ENCODE data around the gene CTSF.
"Not testable (repeated sequence)": the region's sequence is repeated elsewhere in the genome, so short reads cannot be mapped to it uniquely, and the experiment has no call there.

CTSF gene

GRCh38 chr11:66589315-66589714, 20.9 kb upstream of the CTSF start:
- DNase-seq, result not testable (repeated sequence)

DNA sequence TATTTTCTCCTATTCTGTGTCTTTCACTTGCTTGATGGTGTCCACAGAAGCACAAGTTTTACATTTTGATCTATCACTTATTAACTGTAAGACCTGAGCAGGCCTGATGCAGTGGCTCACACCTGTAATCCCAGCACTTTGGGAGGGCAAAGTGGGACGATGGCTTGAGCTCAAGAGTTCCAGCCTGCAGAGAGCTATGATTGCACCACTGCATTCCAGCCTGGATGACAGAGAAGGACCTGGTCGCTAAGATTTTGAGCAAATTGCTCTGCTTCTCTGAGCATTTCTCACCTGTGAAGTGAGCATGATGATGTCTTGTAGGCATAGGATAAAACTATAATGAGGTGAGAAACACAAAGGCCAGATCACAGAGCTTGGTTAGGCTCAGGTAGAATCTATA, 17.7 kb upstream of the CTSF start:
- DNase-seq, result no peak

DNA sequence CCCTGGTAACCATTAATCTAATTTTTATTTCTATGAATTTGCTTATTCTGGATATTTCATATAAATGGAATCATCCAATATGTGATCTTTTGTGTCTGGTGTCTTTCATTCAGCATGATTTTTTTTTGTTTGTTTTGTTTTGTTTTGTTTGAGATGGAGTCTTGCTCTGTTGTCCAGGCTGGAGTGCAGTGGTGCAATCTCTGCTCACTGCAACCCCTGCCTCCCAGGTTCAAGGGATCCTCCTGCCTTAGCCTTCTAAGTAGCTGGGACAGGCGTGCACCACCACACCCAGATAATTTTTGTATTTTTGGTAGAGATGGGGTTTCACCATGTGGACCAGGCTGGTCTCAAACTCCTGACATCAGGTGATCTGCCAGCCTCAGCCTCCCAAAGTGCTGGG, 17.0 kb upstream of the CTSF start:
- DNase-seq, result not testable (repeated sequence)

DNA sequence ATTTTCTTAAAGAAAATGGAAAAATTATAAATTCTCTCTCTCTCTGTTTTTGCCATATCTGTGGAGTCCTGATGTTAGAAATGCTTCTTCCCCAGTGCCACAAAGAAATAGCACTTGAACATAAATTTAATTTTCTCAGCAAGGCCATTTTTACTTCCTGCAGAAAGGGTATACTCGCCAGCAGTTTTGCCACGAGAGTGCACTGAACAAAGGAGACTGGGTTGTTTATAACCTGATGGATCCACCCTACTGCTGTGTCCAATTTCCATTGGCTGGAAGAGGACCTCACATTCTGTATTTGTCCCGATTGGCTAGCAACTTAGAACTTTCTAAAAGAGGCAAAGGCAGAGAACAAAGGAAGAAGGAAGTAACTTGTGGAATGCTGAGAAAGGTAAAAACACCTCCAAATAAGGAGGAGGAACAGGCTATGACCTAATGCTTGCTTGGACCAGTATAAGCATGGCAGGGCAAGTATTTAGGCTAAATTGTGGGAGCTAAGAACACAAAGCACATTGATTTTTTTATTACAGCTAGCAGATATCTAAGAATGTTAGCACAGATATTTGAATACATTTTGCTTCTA, 14.2 kb upstream of the CTSF start:
- DNase-seq, result not testable (repeated sequence)

- no peak for DNase-seq
Observed at GRCh38 chr11:66581261-66581660, 12.9 kb upstream of the CTSF start.

DNA sequence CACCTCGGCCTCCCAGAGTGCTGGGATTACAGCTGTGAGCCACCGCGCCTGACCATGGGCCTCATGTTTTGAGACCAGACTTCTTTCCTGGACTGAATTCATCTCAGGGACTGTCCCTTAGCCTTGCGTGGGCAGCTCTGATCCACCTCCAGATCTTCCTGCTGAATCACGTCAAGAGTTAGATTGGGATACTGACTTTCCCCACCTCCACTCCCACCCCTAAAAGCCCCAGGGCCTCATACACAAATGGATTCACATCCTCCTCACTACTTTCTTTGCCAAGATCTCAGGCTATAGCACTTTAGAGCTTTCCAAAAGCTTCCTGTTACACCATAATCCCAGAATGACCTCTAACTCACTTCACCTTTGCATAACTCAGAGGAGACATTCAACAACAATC, 12.4 kb upstream of the CTSF start:
- no peak for DNase-seq

- DNase-seq, result peak; percentile 61
Observed at GRCh38 chr11:66579017-66579606, 10.7 kb upstream of the CTSF start.

DNA sequence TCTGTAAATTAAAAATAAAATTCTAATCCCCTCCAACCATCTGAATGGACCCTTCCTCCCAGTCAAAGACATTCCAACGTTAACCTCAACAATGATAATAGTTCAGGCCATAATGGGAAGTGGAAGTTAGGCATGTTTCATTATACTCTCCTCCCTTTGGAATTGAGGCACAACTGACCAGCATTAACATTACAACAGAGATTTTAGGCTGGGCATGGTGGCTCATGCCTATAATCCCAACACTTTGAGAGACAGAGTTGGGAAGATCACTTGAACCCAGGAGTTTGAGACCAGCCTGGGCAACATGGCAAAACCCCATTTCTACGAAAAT, 2.4 kb upstream of the CTSF start:
- no peak for DNase-seq

- DNase-seq, result no peak
Observed at GRCh38 chr11:66570079-66570849, 1.9 kb upstream of the CTSF start.

DNA sequence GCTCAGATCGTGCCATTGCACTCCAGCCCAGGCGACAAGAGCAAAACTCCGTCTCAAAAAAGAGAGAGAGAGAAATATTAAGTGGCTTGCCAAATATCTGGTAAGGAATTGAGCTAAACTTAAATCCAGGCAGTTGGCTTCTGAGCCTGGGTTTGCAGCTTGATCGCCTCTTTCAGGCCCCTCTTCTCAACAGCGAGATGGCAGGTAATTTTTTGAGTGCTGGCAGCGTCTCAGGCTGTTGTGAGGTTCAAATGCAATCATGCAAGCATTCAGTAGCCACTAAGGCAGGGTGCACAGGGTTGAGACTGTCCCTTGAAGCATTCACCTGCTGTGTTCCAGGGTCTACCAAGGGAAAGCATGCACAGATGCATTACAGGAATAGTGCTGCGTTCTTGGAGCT, 670 bp upstream of the CTSF start:
- no peak for DNase-seq

- no peak for DNase-seq
Observed at GRCh38 chr11:66567787-66568123, 651 bp downstream of the CTSF start.

DNA sequence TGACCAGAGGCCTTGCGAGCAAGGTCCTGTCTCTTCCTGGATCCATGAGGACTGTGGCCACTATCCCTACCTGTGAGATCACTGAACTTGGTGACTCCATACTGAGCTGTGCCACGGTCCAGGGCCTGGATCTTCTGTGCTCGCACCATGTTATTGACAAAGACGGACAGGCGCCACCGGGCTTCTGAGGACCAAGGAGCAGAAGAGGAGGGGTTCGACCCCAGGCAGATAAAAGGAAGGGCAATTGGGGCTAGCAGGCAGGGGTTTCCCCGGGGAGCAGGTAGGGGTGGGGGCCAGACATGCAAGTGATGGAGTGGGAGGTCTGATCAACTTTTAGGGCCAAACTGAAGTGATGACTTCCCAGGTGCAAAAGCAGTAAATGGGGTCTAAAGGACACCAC, 2.2 kb downstream of the CTSF start:
- DNase-seq, result no peak

GRCh38 chr11:66564984-66565383, 3.4 kb downstream of the CTSF start:
- no peak for DNase-seq

- DNase-seq, result no peak
Observed at GRCh38 chr11:66564538-66564937, 3.9 kb downstream of the CTSF start.

DNA sequence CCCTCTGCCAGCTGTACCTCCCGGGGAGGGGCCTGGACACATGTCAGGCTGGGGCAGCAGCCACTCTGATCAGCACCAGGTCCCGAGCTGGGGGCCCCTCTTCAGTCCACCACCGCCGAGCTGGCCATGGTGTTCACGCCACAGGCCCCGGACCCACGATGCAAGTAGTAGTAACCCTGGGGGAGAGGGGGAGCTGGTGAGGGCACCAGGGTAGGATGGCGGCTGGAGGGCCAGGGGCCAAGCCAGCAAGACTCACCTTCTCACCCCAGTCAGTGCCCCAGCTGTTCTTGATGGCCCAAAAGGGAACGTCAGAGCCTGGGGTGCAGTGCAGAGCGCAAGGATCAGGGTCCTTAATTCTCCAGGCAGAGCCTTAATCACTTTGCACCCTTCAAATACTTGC, 4.6 kb downstream of the CTSF start:
- DNase-seq, result no peak

- no peak for DNase-seq
Observed at GRCh38 chr11:66562907-66563583, 5.4 kb downstream of the CTSF start.

GRCh38 chr11:66562275-66562674, 6.1 kb downstream of the CTSF start:
- DNase-seq, result no peak

DNA sequence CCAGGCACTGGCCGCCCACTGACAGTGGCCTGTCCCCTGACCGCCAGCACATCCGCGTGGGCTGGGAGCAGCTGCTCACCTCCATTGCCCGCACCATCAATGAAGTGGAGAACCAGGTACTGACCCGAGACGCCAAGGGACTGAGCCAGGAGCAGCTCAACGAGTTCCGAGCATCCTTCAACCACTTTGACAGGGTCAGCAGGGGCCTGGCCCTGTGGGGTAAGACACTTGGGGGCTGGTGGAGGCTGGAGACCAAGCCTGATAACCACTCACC, 6.5 kb downstream of the CTSF start:
- DNase-seq, result no peak

DNA sequence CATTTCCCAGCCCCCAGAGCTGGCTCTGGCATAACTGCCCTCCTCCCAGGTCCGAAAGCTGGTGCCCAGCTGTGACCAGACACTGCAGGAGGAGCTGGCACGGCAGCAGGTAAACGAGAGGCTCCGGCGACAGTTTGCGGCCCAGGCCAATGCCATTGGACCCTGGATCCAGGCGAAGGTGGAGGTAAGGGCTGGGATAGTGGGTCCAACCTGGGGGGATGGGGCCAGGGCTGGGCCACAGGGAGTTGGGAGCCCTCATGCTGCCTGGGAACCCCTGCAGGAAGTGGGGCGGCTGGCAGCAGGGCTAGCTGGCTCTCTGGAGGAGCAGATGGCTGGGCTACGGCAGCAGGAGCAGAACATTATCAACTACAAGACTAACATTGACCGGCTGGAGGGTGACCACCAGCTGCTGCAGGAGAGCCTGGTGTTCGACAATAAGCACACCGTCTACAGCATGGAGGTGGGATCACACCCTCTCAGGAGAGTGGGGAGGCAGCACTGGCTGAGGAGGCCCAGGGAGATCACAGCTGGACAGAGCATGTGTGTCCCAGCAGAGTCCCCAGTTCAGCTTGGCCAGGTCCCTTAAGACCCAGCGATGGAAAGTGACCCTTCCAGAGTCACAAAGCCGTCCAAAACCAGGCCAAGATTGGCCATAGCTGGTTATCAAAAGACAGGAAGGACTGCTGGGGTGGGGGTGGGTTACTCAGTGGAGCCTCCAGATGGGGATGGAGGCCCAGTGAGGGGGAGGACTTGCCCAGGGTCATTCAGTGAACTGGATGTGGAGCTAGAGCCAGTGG, 7.0 kb downstream of the CTSF start:
- no peak for DNase-seq

- no peak for DNase-seq
Observed at GRCh38 chr11:66559866-66560676, 8.3 kb downstream of the CTSF start.

DNA sequence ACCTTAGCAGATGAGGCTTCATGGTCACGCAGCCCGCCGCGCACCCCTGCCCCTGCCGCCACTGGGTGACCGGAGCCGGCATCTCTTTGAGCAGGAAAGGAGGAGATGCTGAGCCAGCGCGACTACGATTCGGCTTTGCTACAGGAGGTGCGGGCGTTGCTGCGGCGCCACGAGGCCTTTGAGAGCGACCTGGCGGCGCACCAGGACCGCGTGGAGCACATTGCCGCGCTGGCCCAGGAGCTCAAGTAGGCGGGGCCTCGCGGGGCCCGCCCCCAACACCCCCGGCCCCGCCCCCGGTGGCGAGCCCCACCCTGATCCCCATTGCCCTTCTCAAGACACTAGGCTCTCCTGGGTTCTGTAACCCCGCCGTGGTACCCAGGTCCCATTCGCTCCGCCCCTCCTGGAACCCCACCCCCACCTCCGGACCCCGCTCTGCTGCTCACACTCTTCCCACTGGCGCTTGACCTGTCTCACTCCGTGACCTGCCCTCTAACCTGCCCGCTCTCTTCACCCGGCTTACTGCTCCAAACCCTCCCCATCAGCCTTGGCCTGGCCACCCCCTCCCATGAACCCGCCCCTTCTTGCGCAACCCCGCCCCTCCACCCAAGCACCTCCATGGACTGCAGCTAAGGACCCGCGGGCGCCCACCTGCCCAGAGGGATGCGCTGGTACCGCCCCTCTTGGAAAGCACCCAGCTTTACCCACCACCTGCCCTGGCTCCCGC, 9.1 kb downstream of the CTSF start:
- no peak for DNase-seq

DNA sequence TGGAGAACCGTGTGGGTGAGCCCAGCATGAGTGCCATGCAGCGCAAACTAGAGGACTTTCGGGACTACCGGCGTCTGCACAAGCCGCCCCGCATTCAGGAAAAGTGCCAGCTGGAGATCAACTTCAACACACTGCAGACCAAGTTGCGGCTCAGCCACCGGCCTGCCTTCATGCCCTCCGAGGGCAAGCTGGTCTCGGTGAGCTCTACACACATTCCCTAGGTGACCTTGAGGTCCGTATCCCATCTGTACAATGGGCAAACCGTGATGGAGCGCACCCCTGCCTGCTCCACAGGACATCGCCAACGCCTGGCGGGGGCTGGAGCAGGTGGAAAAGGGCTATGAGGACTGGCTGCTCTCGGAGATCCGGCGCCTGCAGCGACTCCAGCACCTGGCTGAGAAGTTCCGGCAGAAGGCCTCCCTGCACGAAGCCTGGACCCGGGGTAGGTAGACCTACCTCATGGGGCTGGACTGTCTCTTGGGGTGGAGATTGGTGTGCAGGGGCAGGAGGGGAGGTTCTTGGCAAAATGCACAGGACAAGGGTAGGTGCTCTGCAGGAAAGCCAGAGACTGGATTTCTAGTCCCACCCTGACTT, 10.6 kb downstream of the CTSF start:
- DNase-seq, result no peak

All from amniotic stem cell (primary cell).